Fibroblast of the aortic adventitia (primary cell): ENCODE measurements around the gene PYURF. TPM values are rescaled to one million over a fixed set of nuclear protein-coding genes. Genes with fewer than 3 reads are reported as not detected.
A peak's percentile ranks its signal among the peaks of the same experiment; 100 is the strongest.

Experiments
- DNase-seq: peaks from one replicate; pipeline ENCODE4 v3.0.0-alpha.2; 2010; ENCODE audit warnings: low read depth
- H3K4me3 ChIP-seq: 2 replicates; pipeline ENCODE4 v1.5.1; 2011; ENCODE audit warnings: low read depth, mild to moderate bottlenecking, control low read depth, low read length, moderate library complexity
- total RNA-seq: library from RNA; depleted of rRNA; stranded (reverse); fragments of >200 nt; gene quantifications from 2 replicates; pipeline ENCODE4 v1.2.3, GENCODE V29; 2012; ENCODE audit warnings: low replicate concordance
- TF ChIP-seq, protein P1 (sequence below): IDR thresholded peaks from 2 replicates; pipeline ENCODE4 v1.5.1; 2011; ENCODE audit warnings: mild to moderate bottlenecking, low read length, control low read depth, inconsistent platforms; ENCODE audit not compliant: insufficient read depth

Gene PYURF
- total RNA-seq, 1 donor = 69.7 TPM

DNA sequence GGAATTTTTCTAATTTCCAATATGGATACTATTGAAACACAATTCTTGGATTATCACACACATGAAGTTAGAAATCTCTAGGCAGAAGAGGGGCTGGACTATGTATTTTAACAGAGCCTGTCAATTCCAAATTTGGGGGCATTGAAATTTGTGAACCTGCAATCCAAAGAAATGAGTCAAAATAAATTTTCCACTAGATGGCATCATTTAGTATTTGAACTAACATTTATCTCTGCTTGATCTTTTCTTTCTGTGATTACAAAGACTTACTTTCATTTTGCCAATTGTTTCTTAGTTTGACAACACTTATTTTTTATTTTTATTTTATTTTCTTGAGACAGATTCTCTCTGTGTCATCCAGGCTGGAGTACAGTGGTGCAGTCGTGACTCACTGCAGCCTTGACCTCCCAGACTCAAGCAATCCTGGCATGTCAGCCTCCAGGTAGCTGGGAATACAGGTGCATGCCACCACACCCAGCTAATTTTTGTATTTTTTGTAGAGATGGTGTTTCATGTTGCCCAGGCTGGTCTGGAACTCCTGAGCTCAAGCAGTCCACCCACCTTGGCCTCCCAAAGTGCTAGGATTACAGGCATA lies 2.7 kb upstream of the PYURF start:
- peak; percentile 40 for DNase-seq
- no peak overlapping the region for H3K4me3 ChIP-seq
- TF ChIP-seq, protein P1, sequence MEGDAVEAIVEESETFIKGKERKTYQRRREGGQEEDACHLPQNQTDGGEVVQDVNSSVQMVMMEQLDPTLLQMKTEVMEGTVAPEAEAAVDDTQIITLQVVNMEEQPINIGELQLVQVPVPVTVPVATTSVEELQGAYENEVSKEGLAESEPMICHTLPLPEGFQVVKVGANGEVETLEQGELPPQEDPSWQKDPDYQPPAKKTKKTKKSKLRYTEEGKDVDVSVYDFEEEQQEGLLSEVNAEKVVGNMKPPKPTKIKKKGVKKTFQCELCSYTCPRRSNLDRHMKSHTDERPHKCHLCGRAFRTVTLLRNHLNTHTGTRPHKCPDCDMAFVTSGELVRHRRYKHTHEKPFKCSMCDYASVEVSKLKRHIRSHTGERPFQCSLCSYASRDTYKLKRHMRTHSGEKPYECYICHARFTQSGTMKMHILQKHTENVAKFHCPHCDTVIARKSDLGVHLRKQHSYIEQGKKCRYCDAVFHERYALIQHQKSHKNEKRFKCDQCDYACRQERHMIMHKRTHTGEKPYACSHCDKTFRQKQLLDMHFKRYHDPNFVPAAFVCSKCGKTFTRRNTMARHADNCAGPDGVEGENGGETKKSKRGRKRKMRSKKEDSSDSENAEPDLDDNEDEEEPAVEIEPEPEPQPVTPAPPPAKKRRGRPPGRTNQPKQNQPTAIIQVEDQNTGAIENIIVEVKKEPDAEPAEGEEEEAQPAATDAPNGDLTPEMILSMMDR = no peak

DNA sequence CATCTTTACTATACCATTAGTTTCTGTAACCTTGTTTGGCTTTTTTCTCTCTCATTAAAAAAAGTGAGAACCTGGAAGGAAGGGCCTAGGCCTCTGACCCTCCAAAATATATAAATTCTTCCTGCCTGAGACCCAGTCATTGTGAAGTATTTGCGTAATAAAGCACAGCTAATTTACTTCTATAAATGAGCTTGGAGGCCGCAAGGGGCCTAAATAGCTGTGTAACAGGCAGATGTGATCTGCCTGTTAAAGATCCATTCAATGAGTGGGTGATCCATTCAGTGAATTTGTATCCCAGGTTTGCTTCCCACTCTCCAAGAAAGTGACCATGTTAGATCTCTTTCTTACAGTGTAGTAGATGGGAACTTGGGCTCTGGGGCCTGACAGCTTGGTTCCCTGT lies 595 bp upstream of the PYURF start:
- H3K4me3 ChIP-seq = peak overlapping the region; percentile 93
- TF ChIP-seq, protein P1 = no peak
- DNase-seq = no peak

DNA sequence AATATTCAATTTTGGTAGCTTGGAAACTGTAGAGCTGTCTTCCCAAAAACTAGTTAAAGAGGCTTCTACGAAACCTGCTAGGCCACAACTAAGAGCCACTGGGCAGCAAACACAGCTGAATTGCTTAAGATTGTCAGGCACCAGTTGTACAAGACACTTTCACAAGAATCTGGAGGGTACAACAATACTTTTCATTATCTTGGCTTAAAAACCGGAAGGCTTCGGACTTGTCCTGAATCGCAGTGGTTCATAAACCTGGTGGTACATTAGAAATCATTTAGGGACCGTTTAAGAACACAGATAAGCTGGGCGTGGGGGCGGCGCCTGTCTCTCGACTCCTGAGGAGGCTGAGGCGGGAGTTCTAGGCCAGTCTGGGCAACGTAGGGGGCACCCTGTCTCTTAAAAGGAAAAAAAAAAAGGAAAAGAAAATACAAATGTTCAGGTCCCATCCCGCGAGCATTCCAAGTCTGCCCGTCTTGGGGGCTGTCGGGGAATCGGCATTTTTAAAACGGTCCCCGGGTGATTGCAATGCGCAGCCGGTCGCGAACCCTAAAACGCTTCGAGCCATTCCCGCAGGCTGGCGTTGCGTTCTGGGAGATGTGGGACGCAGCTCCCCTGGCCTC lies 763 bp downstream of the PYURF start:
- DNase-seq = peak; percentile 49
- peak overlapping the region; percentile 93 for H3K4me3 ChIP-seq
- TF ChIP-seq, protein P1 = no peak

DNA sequence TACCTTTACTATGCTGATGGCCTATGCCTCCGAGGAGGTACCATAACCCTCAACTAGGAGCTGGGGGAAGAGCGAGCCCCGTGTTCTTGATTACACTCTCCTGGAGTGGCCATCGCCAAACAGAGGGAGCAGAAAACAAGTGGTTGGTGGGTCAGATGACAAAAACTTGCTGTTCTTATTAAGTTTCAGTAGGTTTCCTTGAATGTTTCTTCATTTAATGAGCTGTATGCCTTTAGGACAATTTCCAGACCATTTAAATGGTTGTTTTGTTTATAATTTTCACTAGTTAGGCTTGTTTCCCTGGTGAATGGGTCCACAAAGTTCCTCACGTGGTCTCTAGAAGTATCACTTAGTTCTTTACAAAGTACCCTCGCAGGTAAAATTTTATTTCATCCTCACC lies 4.7 kb downstream of the PYURF start:
- TF ChIP-seq, protein P1 = no peak
- H3K4me3 ChIP-seq = no peak overlapping the region
- DNase-seq = no peak

DNA sequence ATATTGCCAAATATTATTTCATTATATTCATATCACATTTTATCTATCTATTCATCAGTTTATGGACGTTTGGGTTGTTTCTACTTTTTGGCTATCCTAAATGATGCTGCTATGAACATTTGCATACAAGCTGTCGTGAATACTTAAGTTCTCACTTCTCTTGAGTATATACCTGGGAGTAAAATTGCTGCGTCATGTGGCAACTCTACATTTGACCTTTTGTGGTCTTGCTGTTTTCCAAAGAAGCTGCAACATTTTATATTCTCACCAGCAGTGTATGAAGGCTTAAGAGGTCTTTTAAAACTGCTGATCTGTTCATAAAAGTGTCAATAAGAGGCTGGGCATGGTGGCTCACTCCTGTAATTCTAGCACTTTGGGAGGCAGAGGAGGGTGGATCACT lies 5.8 kb downstream of the PYURF start:
- TF ChIP-seq, protein P1 = no peak
- H3K4me3 ChIP-seq = no peak overlapping the region
- no peak for DNase-seq

DNA sequence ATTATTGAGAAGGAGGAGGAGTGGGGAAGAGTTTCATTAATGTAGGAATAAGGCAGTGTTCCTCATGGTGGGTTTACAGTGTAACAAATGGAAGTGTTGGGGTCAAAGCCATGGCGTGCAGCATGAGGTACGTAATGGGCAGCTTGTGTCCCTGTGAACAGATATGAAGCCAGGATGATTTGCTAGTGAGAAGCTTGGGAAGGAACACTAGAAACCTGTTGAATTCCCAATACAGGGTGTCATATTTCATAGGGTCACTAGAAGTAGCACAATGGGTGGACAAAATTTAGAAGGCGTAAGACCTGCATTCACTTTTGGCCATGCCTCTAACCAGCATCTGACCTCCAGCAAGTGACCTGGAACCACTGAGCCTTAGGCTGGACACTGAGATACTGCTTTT lies 6.8 kb downstream of the PYURF start:
- DNase-seq = no peak
- TF ChIP-seq, protein P1 = no peak
- no peak overlapping the region for H3K4me3 ChIP-seq
